SK-N-MC (cell line): ENCODE data around the gene PPIA.

Experiments
- EZH2 ChIP-seq: fragments of 200-600 bp; sonication (generic); IDR thresholded peaks from one replicate; pipeline ENCODE4 v1.6.1; 2017; ENCODE audit warnings: antibody characterized with exemption
- FOXP2 ChIP-seq: optimal IDR thresholded peaks from 2 replicates; pipeline ENCODE3; 2011; ENCODE audit warnings: mild to moderate bottlenecking, moderate library complexity; ENCODE audit not compliant: insufficient read depth; ENCODE audit errors: extremely low read length, control extremely low read depth
- POLR2AphosphoS5 ChIP-seq: IDR thresholded peaks from 2 replicates; pipeline ENCODE4 v1.6.1; 2012; ENCODE audit warnings: mild to moderate bottlenecking, low read depth, low read length, borderline replicate concordance

DNA sequence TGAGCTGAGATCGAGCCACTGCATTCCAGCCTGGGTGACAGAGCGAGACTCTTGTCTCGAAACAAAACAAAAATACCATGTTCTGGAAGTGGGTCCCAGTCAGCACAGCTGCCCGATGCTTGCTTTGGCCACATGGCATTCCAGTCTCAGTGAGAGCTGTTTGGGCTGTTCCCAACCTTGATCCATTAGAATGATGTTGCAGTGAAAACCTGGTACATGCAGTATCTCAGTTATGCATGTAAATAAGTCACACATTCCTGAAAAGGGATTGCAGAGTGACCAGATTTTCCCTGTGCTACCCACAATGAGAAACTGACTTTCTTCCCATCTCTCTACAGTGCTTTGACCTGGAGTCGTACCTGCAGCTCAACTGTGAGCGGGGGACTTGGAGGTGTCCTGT lies 32.4 kb upstream of the PPIA start:
- TF ChIP-seq FOXP2 (no peak), EZH2 (no peak), POLR2AphosphoS5 (no peak)
